Body of pancreas (tissue), 4 donors: ENCODE results near the gene C19orf25. TPM values are rescaled to one million over a fixed set of nuclear protein-coding genes. Genes with fewer than 3 reads are reported as not detected.

Experiments used
- ATAC-seq: fragments of 150-250 bp; one replicate; pipeline ENCODE4 v1.9.1; 2016
- DNase-seq, 4 donors: peaks; one replicate each; pipeline ENCODE4 v3.0.0-alpha.2; 2019
- H3K27ac ChIP-seq, 4 donors: fragments of 200-600 bp; sonication (generic); 1 replicate in 3 of 4; 2 replicates in 1 of 4; pipeline versions ENCODE4 v1.5.1 to v1.6.1; 2016 to 2019; ENCODE audit warnings: mild to moderate bottlenecking in 1 of 4, mixed read lengths in 1 of 4, moderate library complexity in 1 of 4
- H3K27me3 ChIP-seq, 2 donors: fragments of 200-600 bp; sonication (generic); one replicate each; pipeline ENCODE4 v1.6.0; 2016; ENCODE audit warnings: mild to moderate bottlenecking in 1 of 2
- H3K36me3 ChIP-seq, 2 donors: fragments of 200-600 bp; sonication (generic); replicated peaks in 1 of 2; 2 replicates each; pipeline ENCODE4 v1.5.1; 2016; ENCODE audit warnings: low read depth in 2 of 2; ENCODE audit not compliant: insufficient read depth in 1 of 2
- H3K4me1 ChIP-seq: fragments of 200-600 bp; sonication (generic); one replicate; pipeline ENCODE4 v1.6.0; 2016
- H3K4me3 ChIP-seq, 2 donors: fragments of 200-600 bp; sonication (generic); 1 replicate in 1 of 2; 2 replicates in 1 of 2; pipeline ENCODE4 v1.5.1; 2016 to 2019
- H3K9me3 ChIP-seq, 3 donors: fragments of 200-600 bp; sonication (generic); 1 replicate in 2 of 3; 2 replicates in 1 of 3; pipeline ENCODE4 v1.5.1; 2016
- POLR2A ChIP-seq, 3 donors: fragments of 450-650 bp; IDR thresholded peaks; one replicate each; pipeline ENCODE4 v1.6.1; 2016; ENCODE audit warnings: antibody characterized with exemption in 3 of 3, mild to moderate bottlenecking in 2 of 3
- WGBS, 2 donors: methylation state at CpG; one replicate each; pipeline ENCODE4 v1.1.5; 2017; 5-methylcytosine and 5-hydroxymethylcytosine counted together
- intact Hi-C: fragments of 100-400 bp; cut with DNase I; formaldehyde crosslinking; loops from one replicate; pipeline ENCODE4 v1.15.1; 2023
- total RNA-seq, 2 donors: library from RNA; depleted of rRNA; stranded (reverse); fragments of >200 nt; gene quantifications; one replicate each; pipeline ENCODE4 v1.1.0, GENCODE V29; 2016
- TF ChIP-seq, protein P1 (sequence below), 7 experiments: fragments of 450-650 bp in 4 of 7; fragments of 200-600 bp in 3 of 7; sonication (generic) in 3 of 7; IDR thresholded peaks; one replicate each; pipeline ENCODE4 v1.5.1; 2016 to 2019; ENCODE audit warnings: antibody characterized with exemption in 7 of 7

Gene C19orf25
- total RNA-seq, 2 donors from 2014 or later: 26.7 to 31.4 TPM

DNA sequence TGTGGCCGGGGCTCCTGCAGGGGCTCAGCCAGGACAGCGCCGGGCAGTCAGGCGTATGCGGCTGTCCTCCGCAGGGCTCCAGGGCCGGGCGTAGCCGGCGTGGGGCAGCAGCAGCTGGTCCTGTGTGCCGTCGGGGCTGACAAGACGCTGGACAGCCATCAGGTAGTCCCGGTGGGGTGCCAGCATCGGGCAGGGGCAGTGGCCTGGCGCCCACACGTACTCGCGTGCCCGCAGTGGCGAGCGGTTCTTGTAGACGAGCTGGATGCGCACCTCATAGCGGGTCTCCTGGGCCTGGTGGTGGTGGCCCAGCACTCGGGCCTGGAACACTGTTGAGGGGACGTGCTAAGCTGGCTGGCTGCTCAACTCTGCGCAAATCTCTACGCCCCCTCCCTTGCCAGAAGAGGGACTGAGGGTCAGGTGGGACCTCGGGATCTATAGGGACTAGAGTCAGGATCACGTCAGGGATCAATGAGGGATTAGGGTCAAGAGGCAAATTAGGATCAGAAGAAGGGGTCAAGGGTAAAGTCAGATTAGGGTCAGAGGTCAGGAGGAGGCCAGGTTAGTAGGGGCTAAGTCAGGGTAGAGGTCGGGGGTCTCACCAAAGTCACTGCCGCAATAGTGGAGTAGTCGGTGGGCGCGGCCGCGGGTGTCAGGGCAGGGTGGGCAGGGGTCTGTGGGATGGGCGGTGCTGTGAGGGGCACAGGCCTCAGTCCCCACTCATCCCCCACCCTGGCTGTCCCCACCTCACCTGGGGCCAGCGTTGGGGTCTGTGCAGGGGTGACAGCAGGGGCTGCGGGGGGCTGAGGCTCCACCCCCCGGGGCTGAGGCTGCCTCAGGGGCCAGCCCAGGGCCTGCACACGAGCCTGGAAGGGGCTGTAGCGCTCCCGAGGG, 27.2 kb upstream of the C19orf25 start:
- Histone ChIP-seq H3K27ac (no peak overlapping the region), H3K4me3 (no peak overlapping the region), H3K27me3 (no peaks in the 10 kb centered on the region), H3K36me3 (no peaks in the 10 kb centered on the region), H3K4me1 (peaks cover 32% of the 10 kb centered on the region), H3K9me3 (no peaks in the 10 kb centered on the region)
- 82 to 87% methylated on average over 34 to 44 of the region's 45 CpGs for WGBS, 2 donors
- intact Hi-C loops: no loop called here
- TF ChIP-seq, protein P1, sequence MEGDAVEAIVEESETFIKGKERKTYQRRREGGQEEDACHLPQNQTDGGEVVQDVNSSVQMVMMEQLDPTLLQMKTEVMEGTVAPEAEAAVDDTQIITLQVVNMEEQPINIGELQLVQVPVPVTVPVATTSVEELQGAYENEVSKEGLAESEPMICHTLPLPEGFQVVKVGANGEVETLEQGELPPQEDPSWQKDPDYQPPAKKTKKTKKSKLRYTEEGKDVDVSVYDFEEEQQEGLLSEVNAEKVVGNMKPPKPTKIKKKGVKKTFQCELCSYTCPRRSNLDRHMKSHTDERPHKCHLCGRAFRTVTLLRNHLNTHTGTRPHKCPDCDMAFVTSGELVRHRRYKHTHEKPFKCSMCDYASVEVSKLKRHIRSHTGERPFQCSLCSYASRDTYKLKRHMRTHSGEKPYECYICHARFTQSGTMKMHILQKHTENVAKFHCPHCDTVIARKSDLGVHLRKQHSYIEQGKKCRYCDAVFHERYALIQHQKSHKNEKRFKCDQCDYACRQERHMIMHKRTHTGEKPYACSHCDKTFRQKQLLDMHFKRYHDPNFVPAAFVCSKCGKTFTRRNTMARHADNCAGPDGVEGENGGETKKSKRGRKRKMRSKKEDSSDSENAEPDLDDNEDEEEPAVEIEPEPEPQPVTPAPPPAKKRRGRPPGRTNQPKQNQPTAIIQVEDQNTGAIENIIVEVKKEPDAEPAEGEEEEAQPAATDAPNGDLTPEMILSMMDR (IDR thresholded peaks at IDR 0.05): no peak
- TF ChIP-seq POLR2A (IDR thresholded peaks at IDR 0.05): no peak
- ATAC-seq (no peak), DNase-seq (peak in 1 of 4 donors; percentile 13)

DNA sequence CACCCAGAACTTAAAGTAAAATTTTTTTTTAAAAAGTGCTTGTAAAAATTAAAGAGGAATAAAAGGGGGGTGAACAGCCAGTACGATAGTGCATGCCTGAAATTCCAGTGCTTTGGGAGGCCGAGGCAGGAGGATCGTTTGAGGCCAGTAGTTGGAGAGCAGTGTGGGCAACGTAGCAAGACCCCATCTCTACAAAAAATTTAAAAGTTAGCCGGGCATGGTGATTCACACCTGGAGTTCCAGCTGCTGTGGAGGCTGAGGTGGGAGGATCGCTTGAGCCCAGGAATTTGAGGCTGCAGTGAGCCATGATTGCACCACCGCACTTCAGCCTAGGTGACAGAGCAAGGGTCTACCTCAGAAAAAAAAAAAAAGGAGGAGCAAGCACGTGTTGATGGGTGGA, 26.0 kb upstream of the C19orf25 start:
- Histone ChIP-seq H3K36me3 (no peaks in the 10 kb centered on the region), H3K9me3 (no peaks in the 10 kb centered on the region), H3K4me1 (peaks cover 36% of the 10 kb centered on the region), H3K27me3 (no peaks in the 10 kb centered on the region), H3K27ac (no peak overlapping the region), H3K4me3 (no peak overlapping the region)
- intact Hi-C loops: no loop called here
- ATAC-seq (no peak), DNase-seq (no peak)
- WGBS, 2 donors: 67 to 73% methylated on average over 8 of the region's 8 CpGs
- TF ChIP-seq, protein P1 (IDR thresholded peaks at IDR 0.05): no peak
- no peak for TF ChIP-seq POLR2A (IDR thresholded peaks at IDR 0.05)

DNA sequence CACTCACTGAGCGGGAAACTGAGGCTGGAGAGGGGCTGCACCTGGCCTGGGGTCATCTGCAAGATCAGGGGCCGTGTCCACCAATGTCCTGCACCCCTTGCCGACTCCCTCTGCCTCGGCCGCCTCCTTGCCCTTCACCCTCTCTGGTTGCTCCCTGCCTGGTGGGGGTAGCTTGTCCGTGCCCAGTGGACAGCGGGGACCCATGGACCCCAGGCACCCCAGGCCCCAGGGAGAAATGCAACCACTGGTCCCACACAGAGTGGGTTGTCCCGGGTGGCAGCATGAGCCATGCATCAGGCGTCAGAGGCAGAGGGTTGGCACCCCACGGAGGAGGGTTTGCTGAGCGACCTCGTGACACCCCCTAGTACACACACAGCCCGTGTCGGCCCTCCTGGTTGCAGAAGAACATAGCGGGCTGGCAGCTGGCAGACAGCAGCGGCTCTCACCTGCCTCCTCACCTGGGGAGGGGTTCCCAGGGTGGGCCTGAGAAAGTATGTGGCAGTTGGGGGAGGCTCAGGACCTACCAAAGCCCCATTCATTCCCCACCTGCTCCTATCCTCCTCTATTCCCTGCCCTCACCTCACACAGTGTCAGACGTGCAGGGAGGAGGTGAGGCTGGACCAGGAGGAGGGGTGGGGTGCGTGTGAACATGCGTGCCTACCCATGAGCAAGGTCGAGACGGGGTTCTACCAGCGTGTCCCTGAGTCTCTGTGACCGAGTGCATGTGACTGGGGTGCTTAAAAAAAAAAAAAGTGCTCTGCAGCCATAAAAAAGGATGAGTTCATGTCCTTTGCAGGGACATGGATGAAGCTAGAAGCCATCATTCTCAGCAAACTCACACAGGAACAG, 25.1 kb upstream of the C19orf25 start:
- Histone ChIP-seq H3K4me1 (peaks cover 36% of the 10 kb centered on the region), H3K4me3 (no peak overlapping the region), H3K27me3 (no peaks in the 10 kb centered on the region), H3K27ac (no peak overlapping the region), H3K9me3 (no peaks in the 10 kb centered on the region), H3K36me3 (no peaks in the 10 kb centered on the region)
- 35 to 37% methylated on average over 10 to 23 of the region's 23 CpGs for WGBS, 2 donors
- intact Hi-C loops: no loop called here
- DNase-seq: peak in 1 of 4 donors; percentile 11
- TF ChIP-seq, protein P1 (IDR thresholded peaks at IDR 0.05): no peak
- TF ChIP-seq POLR2A (IDR thresholded peaks at IDR 0.05): no peak
- no peak for ATAC-seq

DNA sequence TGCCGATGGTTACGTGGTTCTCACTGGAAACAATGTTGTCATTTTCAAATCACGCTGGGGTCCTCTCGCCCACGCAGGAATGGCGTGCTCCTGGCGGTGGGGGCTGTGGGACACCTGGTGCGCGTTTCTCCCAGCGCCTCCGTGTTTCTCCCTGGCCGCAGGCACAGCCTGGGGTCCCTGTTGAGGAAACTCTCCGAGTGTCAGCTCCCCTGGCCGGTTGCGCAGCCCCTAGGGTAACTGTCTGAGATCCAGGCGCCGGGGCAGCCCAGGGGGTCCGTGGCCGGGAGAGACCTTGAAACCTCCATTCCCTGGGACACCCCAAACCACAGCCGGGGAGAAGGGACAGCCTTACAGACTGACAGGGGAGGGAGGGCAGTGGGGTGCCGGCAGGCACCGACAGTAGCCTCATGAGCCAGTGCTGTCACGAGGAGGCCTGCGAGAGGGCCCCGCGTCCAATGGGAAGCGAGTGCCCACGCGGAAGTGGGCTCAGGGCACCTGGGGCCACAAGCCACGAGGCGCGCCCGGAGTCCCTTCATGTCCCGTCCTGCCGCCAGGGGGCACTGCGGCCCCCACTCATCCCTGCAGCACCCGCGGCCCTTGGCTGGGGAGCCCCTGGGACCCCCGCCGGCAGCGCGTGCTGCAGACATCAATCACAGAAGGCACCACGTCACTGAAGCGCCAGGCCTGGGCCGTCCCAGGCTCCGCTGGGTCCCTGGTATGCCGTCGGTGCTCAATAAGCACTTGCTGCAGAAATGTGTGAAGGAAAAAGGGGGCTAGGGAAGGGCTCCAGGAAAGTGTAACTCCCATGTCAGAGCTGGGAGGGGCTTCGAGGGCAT, 24.3 kb upstream of the C19orf25 start:
- intact Hi-C loops: no loop called here
- H3K27ac ChIP-seq: no peak overlapping the region
- H3K4me1 ChIP-seq: peaks cover 36% of the 10 kb centered on the region
- ATAC-seq (no peak), DNase-seq (peak; percentile 43 to 65 (median 50))
- no peak overlapping the region for H3K4me3 ChIP-seq
- H3K9me3 ChIP-seq: no peaks in the 10 kb centered on the region
- H3K36me3 ChIP-seq: no peaks in the 10 kb centered on the region
- TF ChIP-seq, protein P1 (IDR thresholded peaks at IDR 0.05): peak; percentile 43 to 68 (median 56)
- TF ChIP-seq POLR2A (IDR thresholded peaks at IDR 0.05): no peak
- WGBS, 2 donors: 16 to 43% methylated on average over 12 to 38 of the region's 49 CpGs
- H3K27me3 ChIP-seq: no peaks in the 10 kb centered on the region
